GM04504 (cell line): Measurements from ENCODE around the gene DDAH1.

Source experiments
- DNase-seq: peaks from one replicate; pipeline ENCODE4 v3.0.0-alpha.2; 2012; ENCODE audit warnings: low read depth

The DDAH1 gene

GRCh38 chr1:85303440-85304162 lies 161.4 kb downstream of the DDAH1 start:
- no peak for DNase-seq

- DNase-seq: no peak
Measured at GRCh38 chr1:85300140-85300539, 164.8 kb downstream of the DDAH1 start.

GRCh38 chr1:85297855-85298629 lies 166.9 kb downstream of the DDAH1 start:
- DNase-seq: peak; percentile 96

DNA sequence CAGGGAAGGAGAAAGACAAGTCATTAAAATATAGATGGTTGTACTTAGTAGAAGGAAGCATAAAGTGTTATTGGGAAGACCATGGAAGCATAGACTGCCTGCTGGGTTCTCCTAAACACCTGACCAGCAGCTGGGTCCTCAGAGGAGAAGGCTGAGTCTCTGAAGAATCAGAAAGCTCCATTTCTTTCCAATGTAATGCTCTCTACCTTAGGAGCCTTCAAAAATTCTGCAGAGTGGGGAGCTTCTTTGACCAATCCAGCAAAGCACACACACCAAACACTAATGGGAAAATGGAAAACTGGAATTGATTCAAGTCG lies 167.5 kb downstream of the DDAH1 start:
- no peak for DNase-seq

GRCh38 chr1:85296980-85297379 lies 168.0 kb downstream of the DDAH1 start:
- no peak for DNase-seq

DNA sequence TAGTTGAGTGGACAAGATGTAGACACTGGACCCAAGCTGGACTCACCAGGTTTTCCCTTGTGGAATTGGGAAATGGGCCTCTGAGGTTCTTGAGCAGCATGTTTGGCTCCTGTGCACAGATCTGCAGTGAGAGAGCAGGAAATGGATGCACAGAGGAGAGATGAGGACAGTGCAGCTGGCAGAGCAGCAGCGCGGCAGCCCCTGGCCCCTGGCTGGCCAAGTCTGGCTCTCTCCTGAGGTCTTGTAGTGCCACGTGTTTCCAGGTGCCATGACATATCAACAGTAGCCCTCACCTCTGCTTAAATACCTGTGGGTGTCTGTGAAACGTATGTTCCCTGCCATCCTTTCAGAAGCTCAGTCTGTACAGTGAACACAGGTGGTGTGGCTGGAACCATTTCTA lies 169.3 kb downstream of the DDAH1 start:
- no peak for DNase-seq

- DNase-seq: no peak
Measured at GRCh38 chr1:85295006-85295431, 169.9 kb downstream of the DDAH1 start.

DNA sequence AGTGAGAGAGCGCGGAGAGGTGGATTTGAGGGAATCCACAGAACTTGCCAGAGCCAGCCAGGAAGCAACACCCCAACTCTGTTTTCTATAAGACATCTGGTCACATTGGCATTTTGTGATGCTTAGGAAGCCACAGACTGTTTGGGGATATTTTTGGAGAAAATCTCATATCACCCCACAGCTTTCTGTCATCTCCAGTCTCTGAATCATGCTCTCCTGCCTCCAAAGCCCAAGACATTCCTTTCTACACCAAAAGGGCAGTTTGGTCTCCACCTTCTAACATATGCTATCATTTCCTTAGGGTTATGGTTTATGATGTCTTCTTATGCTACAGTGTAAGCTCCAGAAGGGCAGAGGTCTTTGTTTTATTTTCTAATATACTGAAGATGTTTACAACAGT lies 174.1 kb downstream of the DDAH1 start:
- DNase-seq: no peak

DNA sequence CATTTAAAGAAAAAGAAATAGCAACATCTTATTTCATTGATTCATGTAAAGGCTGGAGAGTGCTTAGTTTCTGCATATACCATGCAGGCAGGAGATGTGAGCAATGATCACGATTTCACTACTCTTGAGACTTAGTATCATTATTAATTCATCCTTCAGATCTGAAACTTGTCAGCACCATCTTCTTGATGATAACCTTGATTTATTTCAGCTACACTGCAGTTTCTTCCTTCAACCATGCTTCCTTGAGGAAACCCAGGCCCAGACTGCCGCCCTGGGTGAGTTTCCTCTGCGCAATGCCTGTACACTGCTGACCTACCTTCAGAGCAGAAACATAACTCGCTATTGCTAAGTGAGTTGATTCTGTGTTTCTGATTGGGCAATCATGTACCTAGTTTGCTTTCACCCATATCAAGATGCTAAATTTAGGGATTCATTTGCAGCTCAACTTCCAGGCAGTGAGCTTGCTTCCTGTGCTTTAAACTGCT lies 175.1 kb downstream of the DDAH1 start:
- DNase-seq: no peak

DNA sequence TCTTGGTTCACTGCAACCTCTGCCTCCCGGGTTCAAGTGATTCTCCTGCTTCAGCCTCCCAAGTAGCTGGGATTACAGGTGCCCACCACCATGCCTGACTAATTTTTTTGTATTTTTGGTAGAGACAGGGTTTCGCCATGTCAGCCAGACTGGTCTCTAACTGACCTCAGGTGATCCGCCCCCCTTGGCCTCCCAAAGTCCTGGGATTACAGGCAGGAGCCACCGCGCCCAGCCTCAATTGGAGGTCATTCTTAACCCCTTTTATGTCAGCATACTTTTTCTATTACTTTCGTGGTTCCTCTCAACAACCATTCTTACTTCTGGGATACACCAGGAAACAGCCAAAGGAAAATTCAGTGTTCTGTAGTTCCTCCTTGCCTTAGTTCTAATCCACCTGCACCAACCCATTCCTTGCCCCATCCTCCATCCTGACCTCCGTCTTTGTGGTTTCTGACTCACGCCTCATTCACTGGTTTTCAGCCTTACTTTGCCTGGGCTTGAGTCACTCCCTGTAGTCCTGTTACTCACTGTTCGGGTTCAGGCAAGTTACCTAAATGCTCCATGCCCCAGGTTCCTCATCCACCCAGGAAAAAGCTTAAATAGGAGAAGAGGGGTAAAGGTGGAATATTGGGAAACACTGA lies 175.6 kb downstream of the DDAH1 start:
- DNase-seq: peak; percentile 72

DNA sequence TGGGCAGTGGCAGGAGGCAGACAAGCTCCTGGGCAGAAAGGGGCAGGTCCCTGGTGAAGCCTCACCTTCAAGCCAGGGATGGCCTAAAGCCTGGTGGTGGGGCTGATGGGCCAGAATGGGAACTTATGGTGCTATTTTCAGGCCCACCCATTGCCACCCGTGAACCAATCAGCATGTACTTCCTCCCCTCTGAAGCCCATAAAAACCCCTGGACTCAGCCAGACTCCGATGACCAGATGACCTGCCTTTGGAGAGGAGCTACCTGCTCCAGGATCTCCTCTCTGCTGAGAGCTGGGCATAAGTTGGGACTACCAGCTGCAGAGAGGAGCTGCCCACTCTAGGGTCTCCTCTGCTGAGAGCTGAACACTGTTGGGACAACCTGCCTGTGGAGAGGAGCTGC lies 180.8 kb downstream of the DDAH1 start:
- no peak for DNase-seq

DNA sequence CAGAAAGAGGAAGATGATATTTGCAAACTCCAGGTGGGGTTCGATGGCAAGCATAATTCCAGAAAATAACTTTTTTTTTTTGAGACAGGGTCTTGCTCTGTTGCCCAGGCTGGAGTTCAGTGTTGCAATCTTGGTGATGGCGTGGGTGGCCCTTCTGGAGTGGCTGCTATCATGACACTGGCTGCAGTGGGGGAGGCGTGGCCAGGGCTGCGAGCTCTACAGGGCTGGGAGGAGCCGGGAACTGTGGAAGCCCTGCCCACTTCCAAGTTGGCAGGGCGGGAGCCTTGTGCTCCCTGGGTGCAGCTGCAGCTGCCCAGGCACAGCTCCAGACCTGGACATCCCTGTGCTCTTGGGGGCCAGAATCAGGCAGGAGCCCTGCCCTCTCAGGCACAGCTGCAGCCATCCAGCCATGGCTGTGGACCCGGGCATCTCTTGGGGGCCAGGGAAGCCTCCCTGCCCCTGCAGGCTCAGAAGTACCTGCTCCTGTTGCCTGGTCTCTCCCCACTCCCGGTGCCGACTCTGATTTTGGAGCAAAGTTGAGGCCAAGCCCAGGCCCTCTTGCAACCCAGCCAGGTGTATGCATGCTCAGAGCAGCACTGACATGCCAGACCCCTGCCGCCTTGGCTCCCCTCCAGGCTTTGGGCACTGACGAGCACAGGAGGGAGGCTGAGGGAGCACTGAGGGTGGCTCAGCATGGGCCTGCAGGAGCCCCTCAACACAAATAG lies 181.3 kb downstream of the DDAH1 start:
- no peak for DNase-seq

GRCh38 chr1:85282424-85282823 lies 182.5 kb downstream of the DDAH1 start:
- DNase-seq: no peak

DNA sequence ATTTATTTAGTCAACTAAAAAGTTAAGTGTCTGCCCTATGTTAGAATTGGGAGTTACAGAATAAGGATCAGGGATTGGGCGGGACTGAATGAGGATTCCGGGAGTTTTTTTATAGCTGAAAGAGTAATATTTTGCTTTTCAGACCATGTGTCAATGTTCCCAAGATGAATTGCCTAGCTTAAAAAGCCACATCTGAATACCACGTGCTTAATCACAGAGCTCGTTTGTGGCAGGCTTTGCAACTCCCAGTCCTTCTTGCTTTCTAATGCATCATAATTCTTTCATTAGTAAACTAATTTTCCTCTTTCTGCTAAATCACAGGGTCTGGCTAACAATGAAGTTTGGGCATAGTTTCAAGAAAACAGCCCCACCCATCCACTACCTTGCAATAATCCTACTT lies 184.3 kb downstream of the DDAH1 start:
- no peak for DNase-seq

- DNase-seq: no peak
Measured at GRCh38 chr1:85279458-85280080, 185.4 kb downstream of the DDAH1 start.

- DNase-seq: peak; percentile 87
Measured at GRCh38 chr1:85278853-85279314, 186.1 kb downstream of the DDAH1 start.

DNA sequence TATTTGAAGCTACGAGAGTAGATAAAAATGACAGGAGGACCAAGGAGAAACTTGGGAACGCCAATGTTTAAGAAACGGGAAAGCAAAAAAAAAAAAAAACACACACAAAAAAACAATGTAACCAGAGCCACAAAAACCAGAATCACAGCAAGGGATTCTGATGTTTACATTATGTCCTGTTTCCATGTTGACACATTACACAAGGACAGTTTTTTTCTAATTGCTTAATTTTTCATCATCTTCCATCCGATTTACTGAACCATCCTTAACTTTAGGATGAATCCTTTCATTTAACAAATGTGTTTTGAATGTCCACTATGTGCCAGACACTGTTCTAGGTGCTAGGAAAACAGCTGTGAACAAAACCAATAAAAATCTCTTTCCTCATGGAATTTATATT lies 187.2 kb downstream of the DDAH1 start:
- no peak for DNase-seq

GRCh38 chr1:85276978-85277639 lies 187.8 kb downstream of the DDAH1 start:
- no peak for DNase-seq

DNA sequence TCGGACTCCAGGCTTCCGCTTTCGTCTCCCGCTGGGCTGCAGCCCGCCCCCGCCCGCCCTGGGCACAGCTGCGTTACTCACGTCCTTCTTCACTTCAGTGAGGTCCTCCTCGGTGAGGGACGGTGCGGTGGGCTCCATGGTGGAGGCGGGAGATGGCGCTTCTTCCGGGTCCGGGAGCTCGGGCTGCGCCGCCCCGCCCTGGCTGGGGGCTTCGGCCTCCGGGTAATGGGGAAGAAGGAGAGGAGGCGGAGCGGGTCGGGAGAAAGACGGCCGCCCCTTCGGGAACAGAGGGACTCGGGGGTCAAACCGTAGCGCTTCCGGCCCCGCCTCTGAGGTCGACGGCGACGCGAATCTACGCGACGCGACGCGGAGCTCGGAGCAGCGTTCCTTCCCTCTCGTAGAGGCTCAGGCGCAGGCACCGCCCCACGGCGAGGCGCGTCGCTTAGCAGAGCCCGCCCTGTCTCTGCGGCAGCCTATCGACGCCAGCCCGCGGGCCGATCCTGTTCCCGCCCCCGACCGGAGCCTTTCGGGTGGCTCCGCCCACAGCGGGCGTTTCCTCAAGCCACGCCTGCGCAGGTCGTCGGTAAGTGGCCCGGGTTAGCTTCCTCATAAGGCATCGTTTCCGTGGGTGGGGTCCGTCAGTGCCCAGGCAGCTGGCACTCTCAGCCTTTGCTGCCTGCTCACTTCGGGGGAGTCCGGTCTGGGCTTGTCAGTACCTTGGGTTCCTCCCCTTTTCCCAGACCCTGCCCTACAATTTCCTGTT lies 188.6 kb downstream of the DDAH1 start, which contains the start of gene BCL10:
Gene BCL10, minus strand, starts transcription at position 418 of the 763 bp plus-strand sequence. Its CDS starts 280 bp downstream, at position 138.
- DNase-seq: peak; percentile 95

DNA sequence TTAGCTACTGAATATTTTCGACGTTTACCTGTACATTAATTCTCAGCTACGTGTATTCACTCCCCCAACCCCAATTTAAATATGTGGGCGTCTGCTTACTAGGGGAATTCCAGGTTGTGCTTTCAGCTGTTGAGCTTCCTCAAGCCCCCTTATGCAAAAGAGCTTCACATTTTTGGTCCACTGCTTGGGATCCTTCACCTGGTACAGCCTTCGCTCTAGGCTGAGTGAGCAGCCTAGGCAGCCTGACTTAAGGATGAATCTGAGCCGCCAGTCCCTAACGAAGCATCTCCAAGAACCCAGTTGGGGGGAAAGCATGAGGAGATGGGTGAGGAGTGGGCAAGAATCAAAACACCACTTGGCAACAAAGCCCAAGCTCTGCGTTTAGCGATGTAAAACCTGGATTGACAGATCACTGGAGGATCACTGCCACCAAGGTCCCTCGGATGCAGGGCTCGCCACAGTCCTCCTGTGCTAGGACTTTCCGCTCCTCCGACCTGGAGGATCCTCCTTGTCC lies 189.2 kb downstream of the DDAH1 start:
- DNase-seq: no peak
